NB4 (cell line): ENCODE results near the gene CENPB.

ENCODE experiments used
- DNase-seq: peaks from one replicate; pipeline ENCODE4 v3.0.0; 2010; ENCODE audit warnings: low read depth
- H3K4me3 ChIP-seq: one replicate; pipeline ENCODE4 v1.5.1; 2011; ENCODE audit warnings: mild to moderate bottlenecking, low read depth, low read length, moderate library complexity
- CTCF ChIP-seq: IDR thresholded peaks from one replicate; pipeline ENCODE4 v1.5.1; 2012; ENCODE audit warnings: low read depth, low read length
- MAX ChIP-seq: IDR thresholded peaks from 2 replicates; pipeline ENCODE4 v1.6.1; 2011; ENCODE audit warnings: low read depth, low read length
- MYC ChIP-seq: IDR thresholded peaks from 2 replicates; pipeline ENCODE4 v1.6.1; 2011; ENCODE audit warnings: low read depth, low read length
- POLR2A ChIP-seq: IDR thresholded peaks from 2 replicates; pipeline ENCODE4 v1.6.1; 2011; ENCODE audit warnings: mild to moderate bottlenecking; ENCODE audit not compliant: insufficient read length; ENCODE audit errors: extremely low read depth

Gene CENPB

DNA sequence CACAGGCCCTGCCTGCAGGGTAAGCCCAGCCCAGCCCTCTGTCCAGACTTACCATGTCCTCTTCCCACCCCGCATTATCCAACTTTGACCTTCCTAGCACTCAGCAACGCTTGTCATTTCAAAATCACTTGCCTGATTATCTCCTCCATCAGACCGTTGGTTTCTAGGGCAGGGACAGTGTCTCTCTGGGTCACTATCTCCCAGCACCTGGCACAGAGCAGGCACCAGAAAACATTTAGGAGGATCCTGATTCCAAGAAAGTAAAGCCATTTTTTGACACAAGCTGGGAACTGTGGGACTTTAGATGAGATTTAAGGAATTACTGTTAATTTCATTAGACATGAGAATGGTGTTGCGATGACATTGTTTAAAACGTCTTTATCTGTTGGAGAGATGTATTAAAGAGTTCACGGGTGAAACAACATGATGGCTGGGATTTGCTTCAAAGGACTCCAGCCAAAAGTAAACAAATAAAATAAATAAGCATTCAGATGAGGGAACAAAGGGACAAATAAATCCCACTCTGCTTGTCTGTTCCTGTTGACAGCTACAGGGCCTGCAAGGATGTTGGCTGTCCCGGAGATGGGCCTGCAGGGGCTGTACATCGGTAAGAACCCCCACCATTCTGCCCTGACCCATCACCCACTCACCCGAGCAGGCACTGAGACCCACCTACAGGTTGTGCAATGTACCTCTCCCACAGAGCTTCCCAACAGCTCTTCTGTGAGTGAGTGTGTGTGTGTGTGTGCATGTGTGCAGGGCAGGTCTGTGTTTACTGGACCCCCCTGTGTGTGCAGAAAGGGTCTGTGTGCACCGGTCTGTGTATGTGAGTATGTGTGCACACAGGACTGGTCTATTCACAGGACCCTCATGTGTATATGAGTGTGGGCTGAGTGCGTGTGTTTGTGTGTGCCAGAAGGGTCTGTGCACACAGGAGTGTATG is 48.2 kb downstream of the CENPB start:
- H3K4me3 ChIP-seq = no peak overlapping the region
- TF ChIP-seq CTCF (no peak), MYC (no peak), MAX (no peak), POLR2A (no peak)
- no peak for DNase-seq

- DNase-seq = no peak
- no peak overlapping the region for H3K4me3 ChIP-seq
- TF ChIP-seq CTCF = no peak
- TF ChIP-seq POLR2A = no peak
- TF ChIP-seq MAX = no peak
Observed at GRCh38 chr20:3735768-3736167, 50.8 kb downstream of the CENPB start.

- no peak overlapping the region for H3K4me3 ChIP-seq
- DNase-seq = no peak
- no peak for TF ChIP-seq CTCF
- no peak for TF ChIP-seq MYC
- no peak for TF ChIP-seq MAX
- no peak for TF ChIP-seq POLR2A
Observed at GRCh38 chr20:3734111-3734843, 52.3 kb downstream of the CENPB start.
